Endothelial cell of umbilical vein (primary cell): ENCODE measurements around the gene DNAJB12. TPM values are rescaled to one million over a fixed set of nuclear protein-coding genes. Genes with fewer than 3 reads are reported as not detected.

Experiments used
- BruUV-seq: library from RNA; stranded (reverse); fragments of 400-500 nt; replicated peaks from 2 replicates; lab custom pipeline; 2021; lab: Mats Ljungman, UMichigan
- CTCF ChIA-PET: fragments of 300-600, 350-600 bp; sonication (Branson Sonifier 250); formaldehyde crosslinking; loops from one replicate; lab custom pipeline; 2021; ENCODE audit warnings: antibody characterized with exemption, inconsistent platforms; lab: Charles Lee
- POLR2A ChIA-PET: fragments of 300-600, 350-600 bp; sonication (Branson Sonifier 250); formaldehyde crosslinking; loops from one replicate; lab custom pipeline; 2021; ENCODE audit warnings: antibody characterized with exemption, inconsistent platforms; lab: Charles Lee
- DNase-seq: peaks from one replicate; pipeline ENCODE4 v3.0.0-alpha.2; 2011; ENCODE audit warnings: low read depth, low spot score
- FAIRE-seq: peaks from 2 replicates; lab custom pipeline; 2011; peaks lifted over from hg19 to GRCh38; lab: Jason Lieb, UNC
- H2AFZ ChIP-seq: 2 replicates; pipeline ENCODE4 v1.6.0; 2012; ENCODE audit warnings: low read depth, low read length, control low read depth, inconsistent platforms
- H3K27ac ChIP-seq: 2 replicates; pipeline ENCODE4 v1.5.1; 2011; ENCODE audit warnings: low read depth, mild to moderate bottlenecking, control low read depth, low read length, moderate library complexity; ENCODE audit not compliant: insufficient read depth
- H3K27me3 ChIP-seq, 2 experiments: 2 replicates each; pipeline versions ENCODE4 v1.6.0 to v1.6.1; 2011; ENCODE audit warnings: low read length in 2 of 2, mixed read lengths in 1 of 2; ENCODE audit not compliant: control insufficient read depth in 2 of 2, insufficient read depth in 2 of 2
- H3K36me3 ChIP-seq, 2 experiments: 2 replicates in 1 of 2; 3 replicates in 1 of 2; pipeline ENCODE4 v1.5.1; 2011; ENCODE audit warnings: low read length in 2 of 2, mild to moderate bottlenecking in 1 of 2, moderate library complexity in 1 of 2; ENCODE audit not compliant: control insufficient read depth in 2 of 2, insufficient read depth in 2 of 2; ENCODE audit errors: extremely low read depth in 1 of 2
- H3K4me1 ChIP-seq: 3 replicates; pipeline ENCODE4 v1.5.1; 2011; ENCODE audit warnings: mild to moderate bottlenecking, low read length; ENCODE audit not compliant: control insufficient read depth, insufficient read depth; ENCODE audit errors: extremely low read depth
- H3K4me2 ChIP-seq: 2 replicates; pipeline ENCODE4 v1.6.1; 2011; ENCODE audit warnings: low read length, control low read depth, mixed read lengths; ENCODE audit not compliant: insufficient read depth
- H3K4me3 ChIP-seq, 3 experiments: fragments of 200-600 bp in 1 of 3; sonication (generic), shearing (Covaris generic) in 1 of 3; replicated peaks in 1 of 3; 2 replicates each; pipeline ENCODE4 v1.5.1; 2011 to 2016; ENCODE audit warnings: control low read depth in 3 of 3, low read length in 3 of 3, mild to moderate bottlenecking in 2 of 3, inconsistent platforms in 1 of 3, low read depth in 1 of 3, moderate library complexity in 1 of 3; ENCODE audit not compliant: insufficient read depth in 1 of 3
- H3K79me2 ChIP-seq: 2 replicates; pipeline ENCODE4 v1.6.0; 2012; ENCODE audit warnings: low read length, inconsistent platforms; ENCODE audit not compliant: control insufficient read depth, insufficient read depth
- H3K9ac ChIP-seq: replicated peaks from 2 replicates; pipeline ENCODE3; 2011; ENCODE audit warnings: low read length, control low read depth; ENCODE audit not compliant: insufficient read depth; ENCODE audit errors: extremely low read depth
- H3K9me1 ChIP-seq: replicated peaks from 3 replicates; pipeline ENCODE4 v1.6.0; 2011; ENCODE audit warnings: mild to moderate bottlenecking, low read length; ENCODE audit not compliant: control insufficient read depth, insufficient read depth; ENCODE audit errors: extremely low read depth
- H3K9me3 ChIP-seq: replicated peaks from 2 replicates; pipeline ENCODE4 v1.5.1; 2012; ENCODE audit warnings: low read length, inconsistent platforms; ENCODE audit not compliant: control insufficient read depth, insufficient read depth
- H4K20me1 ChIP-seq: replicated peaks from 2 replicates; pipeline ENCODE3; 2011; ENCODE audit warnings: mild to moderate bottlenecking, low read length; ENCODE audit not compliant: control insufficient read depth, insufficient read depth; ENCODE audit errors: extremely low read depth
- CTCF ChIP-seq, 2 donors: IDR thresholded peaks; 1 replicate in 1 of 2; 2 replicates in 1 of 2; pipeline ENCODE4 v1.5.1; 2011; ENCODE audit warnings: low read length in 2 of 2, mild to moderate bottlenecking in 2 of 2, moderate library complexity in 2 of 2, control low read depth in 1 of 2, inconsistent platforms in 1 of 2, low read depth in 1 of 2; ENCODE audit not compliant: insufficient read depth in 1 of 2; ENCODE audit errors: extremely low read depth in 1 of 2
- EZH2 ChIP-seq: IDR thresholded peaks from 2 replicates; pipeline ENCODE4 v1.6.1; 2012; ENCODE audit warnings: borderline replicate concordance, low read depth, mild to moderate bottlenecking, moderate library complexity, low read length, inconsistent platforms; ENCODE audit not compliant: severe bottlenecking
- FOS ChIP-seq: IDR thresholded peaks from 2 replicates; pipeline ENCODE4 v1.6.1; 2011; ENCODE audit warnings: mild to moderate bottlenecking, low read length, moderate library complexity, borderline replicate concordance; ENCODE audit not compliant: insufficient read depth
- GATA2 ChIP-seq: IDR thresholded peaks from 2 replicates; pipeline ENCODE4 v1.7.0; 2011; ENCODE audit warnings: low read depth, mild to moderate bottlenecking, moderate library complexity, mixed read lengths, low read length; ENCODE audit not compliant: insufficient read length, insufficient read depth
- JUN ChIP-seq: IDR thresholded peaks from 2 replicates; pipeline ENCODE4 v1.6.1; 2011; ENCODE audit warnings: borderline replicate concordance, low read depth; ENCODE audit not compliant: insufficient read length, insufficient read depth
- MYC ChIP-seq: IDR thresholded peaks from one replicate; pipeline ENCODE4 v1.6.1; 2011; ENCODE audit warnings: mild to moderate bottlenecking, low read depth, low read length
- POLR2A ChIP-seq: IDR thresholded peaks from 2 replicates; pipeline ENCODE4 v1.6.1; 2012; ENCODE audit warnings: low read depth, mild to moderate bottlenecking, control low read depth, low read length
- POLR2AphosphoS5 ChIP-seq: IDR thresholded peaks from 2 replicates; pipeline ENCODE4 v1.6.1; 2012; ENCODE audit warnings: low read depth, mild to moderate bottlenecking, control low read depth, low read length, moderate library complexity; ENCODE audit not compliant: insufficient read depth
- dilution Hi-C: fragments of 300-500 bp; cut with MboI; formaldehyde crosslinking; loops from one replicate; pipeline ENCODE4 v1.15.0; 2019; ENCODE audit warnings: low sequenced_read_pairs; ENCODE audit not compliant: extremely low pct_ligation_motif_present
- intact Hi-C: fragments of 100-400 bp; cut with micrococcal nuclease; formaldehyde crosslinking; loops from one replicate; pipeline ENCODE4 v1.10.0; 2022
- polyA plus RNA-seq, 4 experiments: library from polyadenylated mRNA; depleted of rRNA in 3 of 4; stranded (reverse) in 3 of 4; unstranded in 1 of 4; fragments of >200 nt; gene quantifications; 2 replicates each; pipeline versions ENCODE4 v1.2.1 to v1.2.3, GENCODE V29; 2011 to 2012; ENCODE audit warnings: missing spikeins in 1 of 4
- total RNA-seq: library from RNA; stranded (reverse); gene quantifications from 2 replicates; pipeline ENCODE4 v1.2.3, GENCODE V29; 2021
- TF ChIP-seq, protein P1 (sequence below): IDR thresholded peaks from 2 replicates; pipeline ENCODE4 v1.6.1; 2011; ENCODE audit not compliant: insufficient read depth, insufficient read length

The DNAJB12 gene
- total and polyA plus RNA-seq, 2 donors (not counting 3 experiments of a cell fraction or from before 2014, with no cell fraction given), result 27.2 to 44.2 TPM

GRCh38 chr10:72337722-72338121 lies 17.0 kb downstream of the DNAJB12 start:
- ChIA-PET POLR2A (interaction anchor here (0.9 to 1.9 kb wide), 3 partner anchors 63 to 210 kb away, joined by 3 to 4 read pairs (median 3); no protein-coding TSS in a partner anchor), CTCF (interaction anchor here (0.6 to 12.3 kb wide), 24 partner anchors 9 to 442 kb away, joined by 3 to 214 read pairs (median 4); partner anchors contain the start of genes ASCC1 and DDIT4)
- no peak for FAIRE-seq
- intact Hi-C loops, result loop anchor here (1.0 to 5.0 kb wide), 3 partner anchors 165 to 289 kb away; no protein-coding TSS in a partner anchor
- peaks cover 46% of the 10 kb centered on the region for H3K4me1 ChIP-seq
- no peak overlapping the region for H3K4me3 ChIP-seq
- no peaks in the 10 kb centered on the region for H3K9me1 ChIP-seq
- H4K20me1 ChIP-seq, result no peaks in the 10 kb centered on the region
- no peaks in the 10 kb centered on the region for H3K79me2 ChIP-seq
- no peaks in the 10 kb centered on the region for H3K9me3 ChIP-seq
- DNase-seq, result no peak
- H3K9ac ChIP-seq, result no peak overlapping the region
- H3K36me3 ChIP-seq, result peaks cover 7 to 26% of the 10 kb centered on the region in 2 experiments
- no peak overlapping the region for H3K4me2 ChIP-seq
- no TSS peak for BruUV-seq
- H3K27ac ChIP-seq, result no peak overlapping the region
- no peaks in the 10 kb centered on the region for H3K27me3 ChIP-seq
- no peak overlapping the region for H2AFZ ChIP-seq
- TF ChIP-seq, protein P1, sequence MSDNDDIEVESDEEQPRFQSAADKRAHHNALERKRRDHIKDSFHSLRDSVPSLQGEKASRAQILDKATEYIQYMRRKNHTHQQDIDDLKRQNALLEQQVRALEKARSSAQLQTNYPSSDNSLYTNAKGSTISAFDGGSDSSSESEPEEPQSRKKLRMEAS, result no peak
- TF ChIP-seq CTCF (IDR thresholded peaks at IDR 0.05; ENCODE audit: extremely low read depth in 1 of 2, insufficient read depth in 1 of 2, low read depth in 1 of 2, low read length in 2 of 2) (no peak), POLR2AphosphoS5 (no peak), POLR2A (no peak), MYC (no peak), JUN (no peak), GATA2 (no peak), EZH2 (no peak), FOS (no peak)
- dilution Hi-C loops, result no loop called here
